ENCODE data around the gene ZCCHC7.
"Not testable (repeated sequence)": the region's sequence is repeated elsewhere in the genome, so short reads cannot be mapped to it uniquely, and the experiment has no call there.

ZCCHC7 gene

GRCh38 chr9:37259951-37260350, 139.6 kb downstream of the ZCCHC7 start:
- DNase-seq, result no peak

DNA sequence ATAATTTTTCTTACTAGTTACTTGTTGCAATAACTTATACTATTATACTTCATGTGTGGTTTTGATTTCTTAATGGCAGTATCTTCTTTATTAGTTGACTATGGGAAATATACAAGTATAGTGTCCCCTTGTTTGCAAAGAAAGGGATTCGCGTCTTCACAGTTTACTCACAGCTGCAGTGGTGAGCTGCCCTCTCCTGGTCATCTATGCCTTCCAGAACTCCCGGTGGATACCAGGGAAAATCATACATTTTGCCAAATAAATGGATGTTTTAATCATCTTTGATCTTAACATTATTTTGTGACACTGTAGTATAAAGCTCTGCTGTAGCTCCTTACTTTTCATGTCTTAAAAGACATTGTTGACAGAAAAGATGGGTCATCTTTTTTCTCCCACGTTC, 142.0 kb downstream of the ZCCHC7 start:
- DNase-seq, result no peak

GRCh38 chr9:37264539-37264938, 144.2 kb downstream of the ZCCHC7 start:
- DNase-seq, result no peak

DNA sequence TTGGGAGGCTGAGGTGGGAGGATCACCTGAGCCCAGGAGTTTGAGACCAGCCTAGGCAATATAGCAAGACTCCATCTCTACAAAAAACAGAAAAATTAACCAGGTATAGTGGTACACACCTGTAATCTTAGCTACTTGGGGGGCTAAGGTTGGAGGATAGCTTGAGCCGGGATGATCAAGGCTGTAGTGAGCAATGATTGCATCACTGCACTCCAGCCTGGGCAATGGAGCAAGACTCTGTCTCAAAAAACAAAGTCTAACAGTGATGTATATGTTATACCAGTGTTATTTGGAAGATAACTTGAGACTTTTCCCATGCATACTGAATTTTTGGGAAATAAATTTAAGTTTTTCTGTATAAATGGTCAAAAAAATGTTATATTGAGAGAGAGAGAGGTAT, 146.3 kb downstream of the ZCCHC7 start:
- no peak for DNase-seq

DNA sequence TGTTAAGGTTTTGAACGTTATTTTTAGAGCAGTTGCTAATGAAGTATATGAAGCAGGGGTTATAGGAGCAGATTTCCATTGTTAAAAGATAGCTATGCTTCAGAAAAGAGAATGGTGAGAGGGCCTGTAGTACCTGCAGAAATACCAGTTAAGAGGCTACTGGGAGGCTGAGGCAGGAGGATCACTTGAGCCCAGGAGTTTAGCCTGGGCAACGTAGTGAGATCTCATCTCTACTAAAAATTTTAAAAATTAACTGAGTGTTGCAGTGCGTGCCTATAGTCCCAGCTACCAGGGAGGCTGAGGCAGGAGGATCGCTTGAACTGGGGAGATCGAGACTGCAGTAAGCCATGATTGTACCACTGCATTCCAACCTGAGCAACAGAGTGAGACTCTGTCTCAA, 148.8 kb downstream of the ZCCHC7 start:
- DNase-seq, result no peak

- no peak for DNase-seq
Measured at GRCh38 chr9:37271679-37272078, 151.3 kb downstream of the ZCCHC7 start.

- no peak for DNase-seq
Measured at GRCh38 chr9:37273595-37273994, 153.2 kb downstream of the ZCCHC7 start.

- DNase-seq, result no peak
Measured at GRCh38 chr9:37281541-37281940, 161.2 kb downstream of the ZCCHC7 start.

GRCh38 chr9:37283730-37284325, 163.5 kb downstream of the ZCCHC7 start:
- DNase-seq, result no peak

GRCh38 chr9:37284636-37285035, 164.3 kb downstream of the ZCCHC7 start:
- DNase-seq, result no peak

DNA sequence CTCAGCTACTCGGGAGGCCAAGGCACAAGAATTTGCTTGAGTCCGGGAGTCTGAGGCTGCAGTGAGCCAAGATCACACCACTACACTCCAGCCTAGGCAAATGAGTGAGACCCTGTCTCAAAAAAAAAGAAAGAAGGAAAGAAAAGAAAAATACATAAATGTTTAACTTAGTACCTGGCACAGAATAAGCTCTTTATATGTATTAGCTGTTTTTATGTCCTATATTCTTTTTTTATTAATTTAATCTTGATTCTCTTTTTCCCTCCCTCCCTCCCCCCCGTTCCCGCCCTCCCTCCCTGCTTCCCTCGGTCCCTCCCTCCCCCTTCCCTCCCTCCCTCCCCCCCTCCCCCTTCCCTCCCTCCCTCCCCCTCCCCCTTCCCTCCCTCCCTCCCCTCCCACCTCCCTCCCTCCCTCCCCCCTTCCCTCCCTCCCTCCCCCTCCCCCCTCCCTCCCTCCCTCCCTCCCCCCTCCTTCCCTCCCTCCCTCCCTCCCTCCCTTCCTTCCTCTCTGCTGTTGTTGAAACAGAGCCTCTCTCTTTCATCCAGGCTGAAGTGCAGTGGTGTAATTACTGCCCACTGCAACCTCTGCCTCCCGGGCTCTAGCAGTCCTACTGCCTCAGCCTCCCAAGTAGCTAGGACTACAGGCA, 166.3 kb downstream of the ZCCHC7 start:
- DNase-seq, result no peak

DNA sequence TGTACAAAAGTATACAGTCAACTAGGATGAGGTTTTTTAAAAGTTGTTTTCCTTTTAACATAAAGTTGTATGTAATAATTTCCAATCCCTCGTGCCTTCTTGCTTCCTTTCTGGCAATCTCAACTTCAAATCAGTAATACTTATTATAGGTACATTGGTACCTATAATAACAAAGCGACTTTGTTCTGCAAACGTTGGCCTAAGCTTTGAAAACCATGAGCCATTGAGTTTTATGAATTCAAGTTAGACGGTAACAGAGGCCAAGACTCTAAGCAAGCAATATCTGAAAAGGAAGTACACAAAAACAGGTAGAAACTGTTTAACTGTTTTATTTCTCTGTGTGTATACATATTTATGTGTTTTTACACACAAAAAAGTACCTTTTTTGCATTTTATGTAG, 166.9 kb downstream of the ZCCHC7 start:
- DNase-seq, result no peak

- DNase-seq, result no peak
Measured at GRCh38 chr9:37289631-37290030, 169.3 kb downstream of the ZCCHC7 start.

GRCh38 chr9:37290366-37290939, 170.1 kb downstream of the ZCCHC7 start:
- no peak for DNase-seq

GRCh38 chr9:37290940-37291485, 170.6 kb downstream of the ZCCHC7 start:
- no peak for DNase-seq

DNA sequence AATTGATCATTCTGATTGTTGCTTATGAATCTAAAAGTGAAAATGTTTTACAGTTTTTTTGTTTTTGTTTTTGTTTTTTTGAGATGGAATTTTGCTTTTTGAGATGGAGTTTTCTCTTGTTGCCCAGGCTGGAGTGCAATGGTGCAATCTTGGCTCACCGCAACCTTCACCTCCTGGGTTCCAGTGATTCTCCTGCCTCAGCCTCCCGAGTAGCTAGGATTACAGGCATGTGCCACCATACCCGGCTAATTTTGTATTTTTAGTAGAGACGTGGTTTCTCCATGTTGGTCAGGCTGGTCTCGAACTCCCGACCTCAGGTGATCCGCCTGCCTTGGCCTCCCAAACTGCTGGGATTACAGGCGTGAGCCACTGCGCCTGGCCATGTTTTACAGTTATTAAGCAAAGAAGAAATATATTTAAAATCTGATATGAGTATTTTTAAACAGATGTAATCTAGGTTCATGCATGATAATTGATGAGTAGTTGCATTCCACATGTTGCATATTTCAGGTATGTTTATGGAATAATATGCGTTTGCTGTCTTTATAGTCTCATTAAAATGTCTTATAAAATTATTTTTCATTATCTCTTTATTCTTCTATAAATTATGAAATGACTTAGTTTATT, 171.4 kb downstream of the ZCCHC7 start:
- not testable (repeated sequence) for DNase-seq

DNA sequence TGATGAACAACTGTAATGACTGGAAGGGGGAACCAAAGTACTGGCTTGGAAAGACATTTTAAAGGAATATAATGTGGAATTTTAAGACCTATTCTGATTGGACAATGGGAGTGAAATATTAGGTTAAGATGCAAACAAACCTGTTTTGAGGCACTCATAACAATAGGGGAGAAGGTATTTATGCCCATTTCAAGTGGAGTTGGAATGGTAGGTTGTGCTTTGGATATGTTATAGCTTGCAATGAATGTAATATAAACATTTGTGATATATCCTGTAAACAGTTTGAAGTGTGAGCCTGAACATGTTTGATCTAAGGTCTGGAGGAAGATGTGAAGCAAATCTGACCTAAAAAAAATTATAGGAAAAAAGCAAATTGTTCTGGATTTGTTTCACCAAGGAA, 172.5 kb downstream of the ZCCHC7 start:
- no peak for DNase-seq

- DNase-seq, result no peak
Measured at GRCh38 chr9:37293664-37294524, 173.5 kb downstream of the ZCCHC7 start.

- no peak for DNase-seq
Measured at GRCh38 chr9:37295178-37295577, 174.8 kb downstream of the ZCCHC7 start.

DNA sequence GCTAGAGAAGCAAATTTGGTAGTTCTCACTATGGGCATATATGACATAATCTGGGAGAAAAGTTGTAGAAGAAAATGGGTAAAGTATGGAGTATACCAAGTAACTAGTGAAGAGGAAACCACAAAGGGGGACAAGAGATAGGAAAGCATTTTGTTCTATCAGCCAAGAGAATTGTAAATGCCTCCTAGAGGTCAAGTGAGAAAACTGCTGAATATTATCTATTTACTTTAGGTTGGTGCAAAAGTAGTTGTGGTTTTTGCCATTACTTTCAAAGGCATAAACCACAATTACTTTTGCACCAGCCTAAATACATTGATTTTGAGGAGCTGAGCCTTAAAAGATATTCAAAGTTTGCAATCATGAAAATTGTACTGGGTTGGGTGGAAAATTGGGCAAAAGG, 175.4 kb downstream of the ZCCHC7 start:
- DNase-seq, result no peak

DNA sequence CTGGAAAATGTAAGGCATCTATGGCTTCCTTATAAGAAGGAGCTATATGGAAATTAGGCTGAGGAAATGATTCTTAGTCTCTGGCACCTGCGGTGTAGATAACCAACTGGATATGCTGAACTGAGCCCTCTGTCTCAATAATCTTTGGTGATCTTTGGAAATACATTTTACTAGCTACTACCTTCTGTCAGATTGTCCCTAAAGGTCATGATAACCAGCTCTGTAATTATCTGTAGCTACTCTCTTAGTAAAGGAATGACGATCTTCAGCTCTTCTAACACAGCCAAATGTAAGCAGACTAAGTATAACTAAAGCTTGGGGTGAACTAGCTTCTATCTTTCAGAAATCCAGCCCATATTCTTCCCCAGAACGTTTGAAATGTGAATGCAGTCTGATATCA, 177.2 kb downstream of the ZCCHC7 start:
- DNase-seq, result no peak

DNA sequence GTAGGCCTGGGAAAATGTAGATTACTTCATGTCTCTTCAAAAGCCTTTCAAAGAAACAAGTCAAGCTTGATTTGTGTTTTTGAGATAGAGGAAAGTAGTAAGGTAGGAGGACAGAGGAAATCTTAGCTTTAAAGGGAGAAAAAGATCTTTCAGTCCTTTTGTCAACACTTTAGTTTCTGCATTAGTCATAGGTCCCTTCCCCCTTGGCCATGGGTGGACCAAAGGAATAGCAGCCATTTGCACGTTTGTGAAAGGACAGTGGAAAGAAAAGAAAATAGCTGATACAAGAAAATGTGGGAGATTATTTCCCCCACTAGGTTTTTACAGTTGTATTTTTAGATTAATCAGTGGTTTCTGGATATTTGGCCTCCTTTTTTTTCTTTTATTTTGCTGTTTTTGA, 180.2 kb downstream of the ZCCHC7 start:
- no peak for DNase-seq

All from NCI-H748 treated with DMSO at 0.1 percent for 48 hours (cell line).